ENCODE results near the gene GTPBP1. TPM values are rescaled to one million over a fixed set of nuclear protein-coding genes. Genes with fewer than 3 reads are reported as not detected.

Gene GTPBP1
- total RNA-seq, 2 experiments from 2014 or later: 111 to 114 TPM

GRCh38 chr22:38694940-38695339 is 10.8 kb upstream of the GTPBP1 start:
- no peak for DNase-seq
- Mint-ChIP-seq H3K27me3 (no peaks in the 10 kb centered on the region), H3K36me3 (ENCODE audit: low read depth) (peaks cover 71% of the 10 kb centered on the region), H3K4me3 (no peak overlapping the region), H3K9me3 (no peaks in the 10 kb centered on the region), H3K4me1 (peaks cover 70% of the 10 kb centered on the region), H3K27ac (no peak overlapping the region)
- ChIA-PET CTCF (interaction anchor here (0.7 to 2.9 kb wide), 3 partner anchors 11 to 25 kb away, joined by 3 to 11 read pairs (median 4); partner anchors contain the start of genes GTPBP1 and TOMM22), POLR2A (interaction anchor here (5.4 to 9.9 kb wide), 3 partner anchors 12 to 59 kb away, joined by 34 to 139 read pairs (median 50); partner anchors contain the start of genes SUN2 and TOMM22)

GRCh38 chr22:38696606-38697424 is 8.9 kb upstream of the GTPBP1 start:
- Mint-ChIP-seq H3K27ac (peak overlapping the region; percentile 98), H3K4me3 (peak overlapping the region; percentile 96), H3K9me3 (no peaks in the 10 kb centered on the region), H3K4me1 (peaks cover 69% of the 10 kb centered on the region), H3K27me3 (no peaks in the 10 kb centered on the region), H3K36me3 (ENCODE audit: low read depth) (peaks cover 68% of the 10 kb centered on the region)
- DNase-seq: peak; percentile 61
- POLR2A ChIA-PET: interaction anchor here (0.9 to 9.9 kb wide), 11 partner anchors 8 to 623 kb away, joined by 3 to 139 read pairs (median 5); partner anchors contain the start of genes GTPBP1, RPL3, SUN2 and TOMM22
- CTCF ChIA-PET: interaction anchor here (0.5 to 2.1 kb wide), 6 partner anchors 9 to 67 kb away, joined by 3 to 10 read pairs (median 4); partner anchors contain the start of genes GTPBP1 and TOMM22

GRCh38 chr22:38697425-38698089 is 8.2 kb upstream of the GTPBP1 start:
- no peaks in the 10 kb centered on the region for H3K27me3 Mint-ChIP-seq
- POLR2A ChIA-PET: interaction anchor here (0.7 to 9.9 kb wide), 10 partner anchors 9 to 242 kb away, joined by 3 to 139 read pairs (median 9); partner anchors contain the start of genes GTPBP1, SUN2 and TOMM22
- H3K4me3 Mint-ChIP-seq: peak overlapping the region; percentile 96
- peak overlapping the region; percentile 98 for H3K27ac Mint-ChIP-seq
- CTCF ChIA-PET: interaction anchor here (0.5 to 2.5 kb wide), 8 partner anchors 8 to 645 kb away, joined by 3 to 17 read pairs (median 6); partner anchors contain the start of genes GTPBP1 and TOMM22
- H3K4me1 Mint-ChIP-seq: peaks cover 66% of the 10 kb centered on the region
- no peaks in the 10 kb centered on the region for H3K9me3 Mint-ChIP-seq
- peaks cover 65% of the 10 kb centered on the region for H3K36me3 Mint-ChIP-seq (ENCODE audit: low read depth)
- no peak for DNase-seq

- no peaks in the 10 kb centered on the region for H3K27me3 Mint-ChIP-seq
- ChIA-PET CTCF (interaction anchor here (0.6 to 2.5 kb wide), 5 partner anchors 17 to 1133 kb away, joined by 3 to 17 read pairs (median 4); partner anchors contain the start of gene TOMM22), POLR2A (interaction anchor here (0.6 to 9.9 kb wide), 13 partner anchors 9 to 1040 kb away, joined by 3 to 139 read pairs (median 5); partner anchors contain the start of genes GTPBP1, PDXP, RPL3 and SUN2)
- peak overlapping the region; percentile 96 for H3K4me3 Mint-ChIP-seq
- peaks cover 56% of the 10 kb centered on the region for H3K36me3 Mint-ChIP-seq (ENCODE audit: low read depth)
- H3K27ac Mint-ChIP-seq: peak overlapping the region; percentile 98
- H3K9me3 Mint-ChIP-seq: no peaks in the 10 kb centered on the region
- H3K4me1 Mint-ChIP-seq: peaks cover 61% of the 10 kb centered on the region
- no peak for DNase-seq
Measured at GRCh38 chr22:38698407-38699094, 7.2 kb upstream of the GTPBP1 start.

GRCh38 chr22:38699143-38699542 is 6.6 kb upstream of the GTPBP1 start:
- POLR2A ChIA-PET: interaction anchor here (1.2 to 9.9 kb wide), 13 partner anchors 8 to 1041 kb away, joined by 3 to 139 read pairs (median 5); partner anchors contain the start of genes GTPBP1, PDXP, RPL3 and SUN2
- Mint-ChIP-seq H3K4me1 (peaks cover 63% of the 10 kb centered on the region), H3K27ac (peak overlapping the region; percentile 92), H3K9me3 (no peaks in the 10 kb centered on the region), H3K4me3 (peak overlapping the region; percentile 96), H3K27me3 (no peaks in the 10 kb centered on the region), H3K36me3 (ENCODE audit: low read depth) (peaks cover 52% of the 10 kb centered on the region)
- no peak for DNase-seq
- CTCF ChIA-PET: interaction anchor here (1.0 to 2.5 kb wide), 5 partner anchors 17 to 647 kb away, joined by 3 to 17 read pairs (median 3); partner anchors contain the start of gene TOMM22

GRCh38 chr22:38699784-38700183 is 6.0 kb upstream of the GTPBP1 start:
- Mint-ChIP-seq H3K27me3 (no peaks in the 10 kb centered on the region), H3K27ac (peak overlapping the region; percentile 92), H3K4me3 (peak overlapping the region; percentile 96), H3K9me3 (no peaks in the 10 kb centered on the region), H3K4me1 (peaks cover 63% of the 10 kb centered on the region), H3K36me3 (ENCODE audit: low read depth) (peaks cover 47% of the 10 kb centered on the region)
- CTCF ChIA-PET: interaction anchor here (0.9 to 2.5 kb wide), 6 partner anchors 10 to 648 kb away, joined by 3 to 17 read pairs (median 3); partner anchors contain the start of gene TOMM22
- no peak for DNase-seq
- POLR2A ChIA-PET: interaction anchor here (1.2 to 9.9 kb wide), 10 partner anchors 8 to 518 kb away, joined by 3 to 139 read pairs (median 10); partner anchors contain the start of genes GTPBP1, SUN2 and TOMM22

GRCh38 chr22:38700270-38700788 is 5.4 kb upstream of the GTPBP1 start:
- no peaks in the 10 kb centered on the region for H3K27me3 Mint-ChIP-seq
- peak overlapping the region; percentile 96 for H3K4me3 Mint-ChIP-seq
- ChIA-PET POLR2A (interaction anchor here (1.8 to 9.9 kb wide), 7 partner anchors 8 to 58 kb away, joined by 4 to 139 read pairs (median 34); partner anchors contain the start of genes GTPBP1, SUN2 and TOMM22), CTCF (interaction anchor here (0.9 to 2.5 kb wide), 2 partner anchors 10 to 18 kb away, joined by 3 to 17 read pairs; partner anchors contain the start of gene TOMM22)
- peaks cover 62% of the 10 kb centered on the region for H3K4me1 Mint-ChIP-seq
- H3K36me3 Mint-ChIP-seq (ENCODE audit: low read depth): peaks cover 42% of the 10 kb centered on the region
- no peaks in the 10 kb centered on the region for H3K9me3 Mint-ChIP-seq
- peak overlapping the region; percentile 99 for H3K27ac Mint-ChIP-seq
- DNase-seq: no peak

- CTCF ChIA-PET: no interaction called here
- Mint-ChIP-seq H3K4me1 (peaks cover 59% of the 10 kb centered on the region), H3K36me3 (ENCODE audit: low read depth) (peaks cover 41% of the 10 kb centered on the region), H3K4me3 (peak within 1 kb of the TSS; percentile 96), H3K27me3 (no peaks in the 10 kb centered on the region), H3K27ac (peak within 1 kb of the TSS; percentile 99), H3K9me3 (no peaks in the 10 kb centered on the region)
- DNase-seq: peak; percentile 98
- POLR2A ChIA-PET: interaction anchor here (0.8 to 9.9 kb wide), 5 partner anchors 10 to 53 kb away, joined by 3 to 139 read pairs (median 5); partner anchors contain the start of genes SUN2 and TOMM22
Measured at GRCh38 chr22:38700789-38701628, 4.7 kb upstream of the GTPBP1 start, which contains the start of gene JOSD1. Gene JOSD1, minus strand, starts transcription at chr22:38700943. Its CDS starts 956 bp downstream, at chr22:38699987.

GRCh38 chr22:38704654-38705234 is 1.0 kb upstream of the GTPBP1 start:
- no peak for DNase-seq
- Mint-ChIP-seq H3K36me3 (ENCODE audit: low read depth) (peaks cover 32% of the 10 kb centered on the region), H3K27ac (peak overlapping the region; percentile 95), H3K9me3 (no peaks in the 10 kb centered on the region), H3K27me3 (no peaks in the 10 kb centered on the region), H3K4me1 (peaks cover 47% of the 10 kb centered on the region), H3K4me3 (peak overlapping the region; percentile 85)
- ChIA-PET CTCF (interaction anchor here (1.1 to 2.2 kb wide), 3 partner anchors 20 to 166 kb away, joined by 6 to 11 read pairs (median 7); partner anchors contain the start of gene TOMM22), POLR2A (interaction anchor here (1.2 to 7.5 kb wide), 7 partner anchors 13 to 54 kb away, joined by 3 to 86 read pairs (median 13); partner anchors contain the start of genes SUN2 and TOMM22)

- peaks cover 37% of the 10 kb centered on the region for H3K36me3 Mint-ChIP-seq (ENCODE audit: low read depth)
- peaks cover 57% of the 10 kb centered on the region for H3K4me1 Mint-ChIP-seq
- no peaks in the 10 kb centered on the region for H3K27me3 Mint-ChIP-seq
- H3K4me3 Mint-ChIP-seq: peak overlapping the region; percentile 85
- CTCF ChIA-PET: interaction anchor here (0.7 to 2.9 kb wide), 10 partner anchors 9 to 164 kb away, joined by 3 to 17 read pairs (median 6); partner anchors contain the start of gene TOMM22
- DNase-seq: peak; percentile 53
- H3K27ac Mint-ChIP-seq: peak overlapping the region; percentile 95
- POLR2A ChIA-PET: interaction anchor here (0.7 to 7.5 kb wide), 24 partner anchors 8 to 392 kb away, joined by 3 to 86 read pairs (median 4); partner anchors contain the start of genes SUN2 and TOMM22
- no peaks in the 10 kb centered on the region for H3K9me3 Mint-ChIP-seq
Measured at GRCh38 chr22:38706101-38706900, 557 bp downstream of the GTPBP1 start.

Data from activated CD4-positive, alpha-beta memory T cell treated with anti-CD3 and anti-CD28 coated beads, Interleukin-2, amount 10 ng/mL, durations not matched to agents 7 days and 5 days (primary cell).